Ishikawa (cell line): ENCODE data around the gene BTK.

ENCODE experiments used
- CEBPB ChIP-seq: IDR thresholded peaks from 2 replicates; pipeline ENCODE4 v1.6.1; 2012
- CREB1 ChIP-seq: IDR thresholded peaks from 2 replicates; pipeline ENCODE4 v1.6.1; 2012; ENCODE audit warnings: low read depth
- EGR1 ChIP-seq: IDR thresholded peaks from 2 replicates; pipeline ENCODE4 v1.6.1; 2012
- EP300 ChIP-seq: IDR thresholded peaks from 2 replicates; pipeline ENCODE4 v1.6.1; 2012; ENCODE audit warnings: borderline replicate concordance
- FOXM1 ChIP-seq: IDR thresholded peaks from 2 replicates; pipeline ENCODE4 v1.6.1; 2012; ENCODE audit warnings: low read depth, borderline replicate concordance
- MAX ChIP-seq: IDR thresholded peaks from 2 replicates; pipeline ENCODE4 v1.6.1; 2012
- NFIC ChIP-seq: IDR thresholded peaks from 2 replicates; pipeline ENCODE4 v1.6.1; 2012
- RAD21 ChIP-seq: IDR thresholded peaks from 2 replicates; pipeline ENCODE4 v1.6.1; 2012; ENCODE audit warnings: low read depth
- REST ChIP-seq: IDR thresholded peaks from 2 replicates; pipeline ENCODE4 v1.6.1; 2012; ENCODE audit warnings: low read depth, mild to moderate bottlenecking
- TAF1 ChIP-seq: IDR thresholded peaks from 2 replicates; pipeline ENCODE4 v1.6.1; 2012; ENCODE audit warnings: low read depth, mild to moderate bottlenecking
- TCF12 ChIP-seq: IDR thresholded peaks from 2 replicates; pipeline ENCODE4 v1.6.1; 2012; ENCODE audit warnings: low read depth
- TEAD4 ChIP-seq: IDR thresholded peaks from 2 replicates; pipeline ENCODE4 v1.6.1; 2012
- YY1 ChIP-seq: IDR thresholded peaks from 2 replicates; pipeline ENCODE4 v1.6.1; 2012; ENCODE audit warnings: low read depth
- ZBTB7A ChIP-seq: IDR thresholded peaks from 2 replicates; pipeline ENCODE4 v1.6.1; 2012; ENCODE audit warnings: low read depth
- TF ChIP-seq, protein P1 (sequence below): IDR thresholded peaks from 2 replicates; pipeline ENCODE4 v1.6.1; 2012

BTK gene

GRCh38 chrX:101427954-101428353, 42.0 kb upstream of the BTK start:
- TF ChIP-seq CEBPB (no peak), TAF1 (no peak), TCF12 (no peak), EGR1 (no peak), TEAD4 (no peak), ZBTB7A (no peak), CREB1 (no peak), EP300 (no peak), REST (no peak), YY1 (no peak), MAX (no peak), FOXM1 (no peak), RAD21 (no peak), NFIC (no peak)
- TF ChIP-seq, protein P1, sequence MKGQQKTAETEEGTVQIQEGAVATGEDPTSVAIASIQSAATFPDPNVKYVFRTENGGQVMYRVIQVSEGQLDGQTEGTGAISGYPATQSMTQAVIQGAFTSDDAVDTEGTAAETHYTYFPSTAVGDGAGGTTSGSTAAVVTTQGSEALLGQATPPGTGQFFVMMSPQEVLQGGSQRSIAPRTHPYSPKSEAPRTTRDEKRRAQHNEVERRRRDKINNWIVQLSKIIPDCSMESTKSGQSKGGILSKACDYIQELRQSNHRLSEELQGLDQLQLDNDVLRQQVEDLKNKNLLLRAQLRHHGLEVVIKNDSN: no peak

DNA sequence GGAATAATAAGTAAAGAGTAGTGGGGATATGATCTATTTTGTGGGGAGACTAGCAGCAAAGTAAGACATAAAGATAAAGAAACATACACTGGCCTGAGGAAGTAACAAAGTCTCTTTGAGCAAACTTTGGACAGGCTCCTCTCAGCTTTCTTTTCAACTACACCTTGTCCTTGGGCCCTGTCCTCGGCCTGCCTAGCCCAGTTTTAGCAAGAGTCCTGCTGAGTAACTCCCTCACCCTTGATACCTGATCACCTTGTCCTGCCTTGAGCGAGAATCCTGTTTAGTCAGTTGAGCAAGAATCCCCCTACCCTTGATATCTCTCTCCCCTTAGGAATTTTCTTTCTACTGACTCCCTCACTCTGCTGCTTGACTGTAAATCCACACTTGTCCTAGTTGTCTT, 33.5 kb upstream of the BTK start:
- no peak for TF ChIP-seq TAF1
- no peak for TF ChIP-seq YY1
- TF ChIP-seq TCF12: no peak
- no peak for TF ChIP-seq FOXM1
- no peak for TF ChIP-seq NFIC
- no peak for TF ChIP-seq EP300
- no peak for TF ChIP-seq MAX
- TF ChIP-seq EGR1: no peak
- no peak for TF ChIP-seq CEBPB
- TF ChIP-seq RAD21: no peak

GRCh38 chrX:101417981-101418841, 32.2 kb upstream of the BTK start:
- no peak for TF ChIP-seq CREB1
- TF ChIP-seq ZBTB7A: no peak
- peak; percentile 89 for TF ChIP-seq YY1
- TF ChIP-seq TEAD4: no peak
- TF ChIP-seq TAF1: peak; percentile 67; the same call in 1 of the 2 replicates
- TF ChIP-seq TCF12: no peak; the same call in 1 of the 2 replicates

- no peak for TF ChIP-seq EP300
- TF ChIP-seq EGR1: no peak
- no peak for TF ChIP-seq MAX
- TF ChIP-seq NFIC: no peak
- no peak for TF ChIP-seq FOXM1
- TF ChIP-seq, protein P1: no peak
Observed at GRCh38 chrX:101417190-101417589, 31.2 kb upstream of the BTK start.

GRCh38 chrX:101416691-101417090, 30.7 kb upstream of the BTK start:
- TF ChIP-seq, protein P1: no peak
- TF ChIP-seq FOXM1 (no peak), EP300 (no peak), EGR1 (no peak), REST (no peak), RAD21 (no peak), TAF1 (no peak), TEAD4 (no peak)
